ENCODE results near the gene DAO.

Gene DAO

GRCh38 chr12:108890208-108890607 is 10.3 kb downstream of the DAO start:
- TF ChIP-seq, protein P1, sequence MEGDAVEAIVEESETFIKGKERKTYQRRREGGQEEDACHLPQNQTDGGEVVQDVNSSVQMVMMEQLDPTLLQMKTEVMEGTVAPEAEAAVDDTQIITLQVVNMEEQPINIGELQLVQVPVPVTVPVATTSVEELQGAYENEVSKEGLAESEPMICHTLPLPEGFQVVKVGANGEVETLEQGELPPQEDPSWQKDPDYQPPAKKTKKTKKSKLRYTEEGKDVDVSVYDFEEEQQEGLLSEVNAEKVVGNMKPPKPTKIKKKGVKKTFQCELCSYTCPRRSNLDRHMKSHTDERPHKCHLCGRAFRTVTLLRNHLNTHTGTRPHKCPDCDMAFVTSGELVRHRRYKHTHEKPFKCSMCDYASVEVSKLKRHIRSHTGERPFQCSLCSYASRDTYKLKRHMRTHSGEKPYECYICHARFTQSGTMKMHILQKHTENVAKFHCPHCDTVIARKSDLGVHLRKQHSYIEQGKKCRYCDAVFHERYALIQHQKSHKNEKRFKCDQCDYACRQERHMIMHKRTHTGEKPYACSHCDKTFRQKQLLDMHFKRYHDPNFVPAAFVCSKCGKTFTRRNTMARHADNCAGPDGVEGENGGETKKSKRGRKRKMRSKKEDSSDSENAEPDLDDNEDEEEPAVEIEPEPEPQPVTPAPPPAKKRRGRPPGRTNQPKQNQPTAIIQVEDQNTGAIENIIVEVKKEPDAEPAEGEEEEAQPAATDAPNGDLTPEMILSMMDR (IDR thresholded peaks at IDR 0.05): no peak

- TF ChIP-seq, protein P1 (IDR thresholded peaks at IDR 0.05): no peak
Measured at GRCh38 chr12:108895220-108895802, 15.4 kb downstream of the DAO start.

DNA sequence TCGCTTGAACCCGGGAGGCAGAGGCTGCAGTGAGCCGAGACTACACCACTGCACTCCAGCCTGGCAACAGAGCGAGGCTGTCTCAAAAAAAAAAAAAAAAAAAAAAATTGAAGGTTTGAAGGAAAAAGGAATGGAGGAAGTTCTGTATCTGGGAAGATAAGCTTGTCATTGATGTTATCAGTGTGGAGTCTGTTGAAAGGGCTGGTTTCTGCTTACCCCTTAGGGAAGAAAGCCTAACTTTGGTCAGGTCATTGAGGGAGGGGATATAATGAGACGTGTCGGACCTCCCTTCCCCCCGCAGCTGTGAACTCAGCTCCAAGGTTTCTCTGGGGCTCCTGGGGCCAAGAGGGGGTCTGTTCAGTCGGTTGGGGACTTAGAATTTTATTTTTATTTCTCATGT is 16.4 kb downstream of the DAO start:
- TF ChIP-seq, protein P1 (IDR thresholded peaks at IDR 0.05): no peak

DNA sequence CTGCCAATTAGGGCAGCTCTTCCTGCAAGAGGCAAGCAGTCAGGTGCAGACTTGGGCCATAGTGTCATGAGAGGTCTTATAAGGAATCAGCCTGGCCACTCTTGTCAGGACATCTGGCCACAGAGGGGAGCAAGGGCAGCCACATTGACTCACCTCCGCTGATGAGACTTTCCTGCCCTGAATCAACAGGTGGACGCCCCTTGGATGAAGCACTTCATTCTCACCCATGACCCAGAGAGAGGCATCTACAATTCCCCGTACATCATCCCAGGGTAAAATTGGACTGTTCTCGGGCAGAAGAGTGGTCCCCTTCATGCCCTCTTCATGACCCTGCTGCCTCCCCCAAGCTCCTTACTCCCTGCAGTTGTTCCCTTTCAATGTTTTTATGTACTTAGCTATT is 16.9 kb downstream of the DAO start:
- TF ChIP-seq, protein P1 (IDR thresholded peaks at IDR 0.05): no peak

GRCh38 chr12:108899145-108899544 is 19.3 kb downstream of the DAO start:
- TF ChIP-seq, protein P1 (IDR thresholded peaks at IDR 0.05): no peak

DNA sequence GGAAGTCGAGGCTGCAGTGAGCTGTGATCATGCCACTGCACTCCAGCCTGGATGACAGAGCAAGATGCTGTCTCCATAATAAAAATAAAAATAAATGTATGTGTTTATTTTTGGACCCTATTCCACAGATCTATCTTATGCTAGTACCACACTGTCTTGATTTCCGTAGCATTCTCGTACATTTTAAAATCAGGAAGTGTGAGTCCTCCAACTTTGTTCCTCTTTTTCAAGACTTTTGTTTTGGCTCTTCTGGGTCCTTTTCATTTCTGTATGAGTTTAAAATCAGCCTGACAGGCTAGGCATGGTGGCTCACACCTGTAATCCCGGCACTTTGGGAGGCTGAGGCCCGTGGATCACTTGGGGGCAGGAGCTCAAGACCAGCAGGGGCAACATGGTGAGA is 25.8 kb downstream of the DAO start:
- TF ChIP-seq, protein P1 (IDR thresholded peaks at IDR 0.05): no peak

DNA sequence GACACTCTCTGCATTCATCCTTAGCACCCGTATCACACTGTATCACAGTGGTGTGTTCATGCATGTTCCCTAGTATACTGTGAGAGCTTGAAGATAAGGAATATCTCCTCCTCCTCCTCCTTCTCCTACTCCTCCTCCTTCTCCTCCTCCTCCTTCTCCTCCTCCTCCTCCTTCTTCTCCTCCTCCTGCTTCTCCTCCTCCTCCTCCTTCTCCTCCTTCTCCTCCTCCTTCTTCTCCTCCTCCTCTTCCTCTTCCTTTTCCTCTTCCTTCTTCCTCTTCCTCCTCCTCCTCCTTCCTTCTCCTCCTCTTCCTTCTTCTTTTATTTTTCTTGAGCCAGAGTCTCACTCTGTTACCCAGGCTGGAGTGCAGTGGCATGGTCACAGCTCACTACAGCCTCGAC is 27.1 kb downstream of the DAO start:
- TF ChIP-seq, protein P1 (IDR thresholded peaks at IDR 0.05): no peak

GRCh38 chr12:108907839-108908351 is 28.0 kb downstream of the DAO start:
- TF ChIP-seq, protein P1 (IDR thresholded peaks at IDR 0.05): no peak

Measured in LNCAP (cell line).